ENCODE results near the gene SLC14A1. TPM values are rescaled to one million over a fixed set of nuclear protein-coding genes. Genes with fewer than 3 reads are reported as not detected.

SLC14A1 gene
- total and polyA plus RNA-seq, 2 of the 8 experiments (the other 6 are each of a cell fraction or from before 2014, with no cell fraction given): 0.18 TPM; not detected in 1

- TF ChIP-seq CHD7 (IDR thresholded peaks at IDR 0.05; ENCODE audit: insufficient replicate concordance, low read length) (no peak), CREB1 (IDR thresholded peaks at IDR 0.05) (no peak), HDAC2 (IDR thresholded peaks at IDR 0.05; ENCODE audit: borderline replicate concordance in 1 of 2, low read depth in 2 of 2, low read length in 2 of 2) (no peak), ASH2L (IDR thresholded peaks at IDR 0.05; ENCODE audit: low read length) (no peak), ATF2 (IDR thresholded peaks at IDR 0.05; ENCODE audit: low read length) (no peak), SAP30 (IDR thresholded peaks at IDR 0.05; ENCODE audit: insufficient read depth, insufficient replicate concordance, low read length) (no peak), HDAC6 (IDR thresholded peaks at IDR 0.05; ENCODE audit: low read depth, low read length) (no peak)
Measured at GRCh38 chr18:45728336-45729010, 4.5 kb downstream of the SLC14A1 start (continued).
